Endodermal cell (in vitro differentiated cells): Measurements from ENCODE around the gene GADD45G. TPM values are rescaled to one million over a fixed set of nuclear protein-coding genes. Genes with fewer than 3 reads are reported as not detected.

Experiments used
- DNase-seq: peaks from one replicate; pipeline ENCODE4 v3.0.0-alpha.2; 2017
- H3K27ac ChIP-seq: 2 replicates; pipeline ENCODE4 v1.5.1; 2013; ENCODE audit warnings: mild to moderate bottlenecking, low read depth, low read length, moderate library complexity
- H3K27me3 ChIP-seq: 2 replicates; pipeline ENCODE4 v1.6.1; 2013; ENCODE audit warnings: mild to moderate bottlenecking, low read length, moderate library complexity; ENCODE audit not compliant: insufficient read depth, control insufficient read depth, poor library complexity, severe bottlenecking
- H3K36me3 ChIP-seq: 2 replicates; pipeline ENCODE4 v1.7.0; 2013; ENCODE audit warnings: mild to moderate bottlenecking, low read length, moderate library complexity; ENCODE audit not compliant: control insufficient read depth, insufficient read depth
- H3K4me1 ChIP-seq: one replicate; pipeline ENCODE4 v1.7.0; 2013; ENCODE audit warnings: low read length; ENCODE audit not compliant: control insufficient read depth, insufficient read depth
- H3K4me3 ChIP-seq: 2 replicates; pipeline ENCODE4 v1.5.1; 2013; ENCODE audit warnings: mild to moderate bottlenecking, low read length, moderate library complexity
- H3K9ac ChIP-seq: 2 replicates; pipeline ENCODE4 v1.6.1; 2013; ENCODE audit warnings: mild to moderate bottlenecking, low read length, moderate library complexity; ENCODE audit not compliant: poor library complexity, severe bottlenecking; ENCODE audit errors: extremely low read depth
- H3K9me3 ChIP-seq: 2 replicates; pipeline ENCODE4 v1.6.1; 2013; ENCODE audit warnings: mild to moderate bottlenecking, low read length, moderate library complexity; ENCODE audit not compliant: control insufficient read depth
- H3K27ac Mint-ChIP-seq: 2 replicates; pipeline ENCODE4 v1.8.0; 2020; ENCODE audit warnings: mixed read lengths
- H3K27me3 Mint-ChIP-seq: 2 replicates; pipeline ENCODE4 v1.8.0; 2021; ENCODE audit warnings: mild to moderate bottlenecking, mixed read lengths; ENCODE audit not compliant: insufficient read depth
- H3K36me3 Mint-ChIP-seq: 2 replicates; pipeline ENCODE4 v1.8.0; 2020; ENCODE audit warnings: low read depth, mixed read lengths
- H3K4me1 Mint-ChIP-seq: 2 replicates; pipeline ENCODE4 v1.8.0; 2020; ENCODE audit warnings: mixed read lengths
- H3K4me3 Mint-ChIP-seq: 2 replicates; pipeline ENCODE4 v1.8.0; 2020; ENCODE audit warnings: mild to moderate bottlenecking, moderate library complexity, mixed read lengths
- H3K9me3 Mint-ChIP-seq: 2 replicates; pipeline ENCODE4 v1.8.0; 2020; ENCODE audit warnings: mild to moderate bottlenecking, mixed read lengths
- WGBS, 2 experiments: methylation state at CpG; one replicate each; pipeline versions ENCODE4 v1.1.5 to v1.1.7; 2013; ENCODE audit warnings: missing lambda C conversion rate in 2 of 2, mixed read lengths in 1 of 2; ENCODE audit not compliant: insufficient coverage in 1 of 2, insufficient read length in 1 of 2; 5-methylcytosine and 5-hydroxymethylcytosine counted together
- total RNA-seq, 2 donors: library from RNA; stranded (reverse); fragmentation: NEBNext Ultra II Directional in 1 of 2; extraction: Animal tissue kit (Norgen Biotek cat#: 25700) in 1 of 2; gene quantifications; 2 replicates in 1 of 2; 3 replicates in 1 of 2; pipeline ENCODE4 v1.2.1, GENCODE V29; 2021
- TF ChIP-seq, protein P1 (sequence below): fragments of 200-600 bp; sonication (generic); conservative IDR thresholded peaks from 2 replicates; pipeline ENCODE4 v1.5.0; 2021; ENCODE audit warnings: antibody characterized with exemption, mild to moderate bottlenecking

GADD45G gene
- total RNA-seq, 2 donors from 2014 or later = 5.1 to 9.6 TPM

GRCh38 chr9:89621031-89621430, 16.2 kb downstream of the GADD45G start:
- no peaks in the 10 kb centered on the region for H3K9me3 Mint-ChIP-seq
- H3K36me3 Mint-ChIP-seq = no peaks in the 10 kb centered on the region
- no peak overlapping the region for H3K4me3 ChIP-seq
- H3K4me1 Mint-ChIP-seq = peaks cover 39% of the 10 kb centered on the region
- no peak overlapping the region for H3K27ac Mint-ChIP-seq
- TF ChIP-seq, protein P1, sequence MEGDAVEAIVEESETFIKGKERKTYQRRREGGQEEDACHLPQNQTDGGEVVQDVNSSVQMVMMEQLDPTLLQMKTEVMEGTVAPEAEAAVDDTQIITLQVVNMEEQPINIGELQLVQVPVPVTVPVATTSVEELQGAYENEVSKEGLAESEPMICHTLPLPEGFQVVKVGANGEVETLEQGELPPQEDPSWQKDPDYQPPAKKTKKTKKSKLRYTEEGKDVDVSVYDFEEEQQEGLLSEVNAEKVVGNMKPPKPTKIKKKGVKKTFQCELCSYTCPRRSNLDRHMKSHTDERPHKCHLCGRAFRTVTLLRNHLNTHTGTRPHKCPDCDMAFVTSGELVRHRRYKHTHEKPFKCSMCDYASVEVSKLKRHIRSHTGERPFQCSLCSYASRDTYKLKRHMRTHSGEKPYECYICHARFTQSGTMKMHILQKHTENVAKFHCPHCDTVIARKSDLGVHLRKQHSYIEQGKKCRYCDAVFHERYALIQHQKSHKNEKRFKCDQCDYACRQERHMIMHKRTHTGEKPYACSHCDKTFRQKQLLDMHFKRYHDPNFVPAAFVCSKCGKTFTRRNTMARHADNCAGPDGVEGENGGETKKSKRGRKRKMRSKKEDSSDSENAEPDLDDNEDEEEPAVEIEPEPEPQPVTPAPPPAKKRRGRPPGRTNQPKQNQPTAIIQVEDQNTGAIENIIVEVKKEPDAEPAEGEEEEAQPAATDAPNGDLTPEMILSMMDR = no peak
- H3K4me3 Mint-ChIP-seq = no peak overlapping the region
- H3K4me1 ChIP-seq = peaks cover 11% of the 10 kb centered on the region
- no peak overlapping the region for H3K9ac ChIP-seq
- no peak overlapping the region for H3K27ac ChIP-seq
- WGBS, 2 experiments = 87 to 100% methylated on average over 2 to 6 of the region's 6 CpGs
- no peaks in the 10 kb centered on the region for H3K36me3 ChIP-seq
- no peaks in the 10 kb centered on the region for H3K9me3 ChIP-seq
- no peak for DNase-seq
- no peaks in the 10 kb centered on the region for H3K27me3 ChIP-seq
- H3K27me3 Mint-ChIP-seq = no peaks in the 10 kb centered on the region

DNA sequence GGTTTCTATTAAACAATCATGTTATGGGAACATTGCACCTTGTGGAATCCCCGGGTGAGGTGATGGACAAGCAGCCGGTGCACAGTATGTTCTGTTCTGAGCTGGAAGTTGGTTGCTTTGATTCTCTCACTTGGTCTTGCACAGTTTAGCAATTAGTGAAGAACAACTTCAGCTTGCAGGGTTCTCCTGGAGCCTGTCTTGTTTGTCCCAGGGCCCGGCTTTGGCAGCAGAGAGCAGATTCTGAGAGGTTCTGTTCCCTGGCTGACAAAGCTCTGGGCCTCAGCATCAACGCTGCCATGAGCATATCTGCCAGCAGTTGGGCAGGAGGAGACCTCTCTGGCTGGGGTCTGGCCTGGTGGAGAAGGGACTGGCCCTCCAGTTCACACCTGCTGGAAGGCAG, 16.9 kb downstream of the GADD45G start:
- Histone ChIP-seq H3K27me3 (no peaks in the 10 kb centered on the region), H3K4me3 (no peak overlapping the region), H3K27ac (no peak overlapping the region), H3K9ac (no peak overlapping the region), H3K9me3 (no peaks in the 10 kb centered on the region), H3K4me1 (peaks cover 18% of the 10 kb centered on the region), H3K36me3 (no peaks in the 10 kb centered on the region)
- Mint-ChIP-seq H3K4me1 (peaks cover 44% of the 10 kb centered on the region), H3K4me3 (no peak overlapping the region), H3K27ac (no peak overlapping the region), H3K9me3 (no peaks in the 10 kb centered on the region), H3K36me3 (no peaks in the 10 kb centered on the region), H3K27me3 (no peaks in the 10 kb centered on the region)
- DNase-seq = no peak
- WGBS, 2 experiments = 95 to 98% methylated on average over 4 of the region's 4 CpGs
- TF ChIP-seq, protein P1 = no peak

DNA sequence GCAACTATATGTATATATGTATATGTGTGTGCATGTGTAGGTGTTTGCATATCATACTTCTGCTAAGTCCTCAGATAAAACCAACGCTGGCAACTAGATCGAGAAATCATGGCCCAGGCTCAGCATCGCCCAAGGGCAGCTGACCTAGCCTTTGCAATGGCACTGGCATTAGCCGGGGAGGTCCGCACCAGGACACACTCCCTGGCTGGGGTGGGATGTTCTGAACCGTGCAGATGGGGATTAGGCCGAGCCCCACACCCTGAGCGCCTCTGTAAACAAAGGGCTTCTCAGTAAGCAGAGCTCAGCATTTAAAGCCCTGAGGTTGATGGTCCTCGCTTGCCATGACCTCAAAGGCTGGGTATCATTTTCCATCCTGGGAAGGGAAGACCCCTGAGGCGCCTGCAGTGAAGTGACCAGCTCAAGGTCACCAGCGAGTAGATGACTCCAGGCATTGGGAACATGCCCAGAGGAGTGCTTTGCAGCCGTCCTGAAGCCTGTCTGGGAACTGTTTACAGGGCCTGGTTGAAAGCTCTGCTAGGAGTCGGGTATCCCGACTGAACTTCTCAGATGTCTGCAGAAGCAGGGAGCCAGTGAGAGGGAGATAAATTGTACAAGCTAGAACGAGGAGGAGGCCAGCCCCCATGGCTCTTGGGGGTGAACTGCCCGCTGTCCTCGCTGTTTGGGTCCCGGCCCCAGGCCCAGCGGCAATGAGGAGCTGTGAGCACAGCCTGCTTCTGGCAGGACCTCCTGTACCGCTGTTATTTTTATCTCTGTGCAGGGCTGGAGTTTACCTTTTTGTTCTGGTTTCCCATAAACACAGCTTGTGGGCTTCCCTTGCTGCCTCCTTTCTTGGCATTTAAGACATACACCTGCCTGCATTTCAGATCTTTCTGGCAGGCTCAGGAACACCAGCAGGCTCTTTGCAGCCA, 18.4 kb downstream of the GADD45G start:
- Mint-ChIP-seq H3K27ac (no peak overlapping the region), H3K9me3 (no peaks in the 10 kb centered on the region), H3K4me1 (peaks cover 52% of the 10 kb centered on the region), H3K27me3 (peaks cover 2% of the 10 kb centered on the region), H3K4me3 (no peak overlapping the region), H3K36me3 (no peaks in the 10 kb centered on the region)
- H3K4me1 ChIP-seq = peaks cover 19% of the 10 kb centered on the region
- H3K27me3 ChIP-seq = no peaks in the 10 kb centered on the region
- no peak overlapping the region for H3K27ac ChIP-seq
- WGBS, 2 experiments = 86 to 90% methylated on average over 16 to 20 of the region's 20 CpGs
- TF ChIP-seq, protein P1 = no peak
- no peak overlapping the region for H3K9ac ChIP-seq
- no peak for DNase-seq
- H3K9me3 ChIP-seq = no peaks in the 10 kb centered on the region
- no peak overlapping the region for H3K4me3 ChIP-seq
- H3K36me3 ChIP-seq = no peaks in the 10 kb centered on the region
